GM18519 (cell line): ENCODE measurements around the gene LYL1.

Experiments used
- ATAC-seq: cut with Tn5 transposase; IDR thresholded peaks from one replicate; pipeline ENCODE4 v1.9.1; 2021; ENCODE audit warnings: mild to moderate bottlenecking, moderate library complexity; ENCODE audit not compliant: unreplicated experiment, low FRiP score

LYL1 gene

GRCh38 chr19:13078897-13079541, 23.6 kb downstream of the LYL1 start:
- no peak for ATAC-seq

DNA sequence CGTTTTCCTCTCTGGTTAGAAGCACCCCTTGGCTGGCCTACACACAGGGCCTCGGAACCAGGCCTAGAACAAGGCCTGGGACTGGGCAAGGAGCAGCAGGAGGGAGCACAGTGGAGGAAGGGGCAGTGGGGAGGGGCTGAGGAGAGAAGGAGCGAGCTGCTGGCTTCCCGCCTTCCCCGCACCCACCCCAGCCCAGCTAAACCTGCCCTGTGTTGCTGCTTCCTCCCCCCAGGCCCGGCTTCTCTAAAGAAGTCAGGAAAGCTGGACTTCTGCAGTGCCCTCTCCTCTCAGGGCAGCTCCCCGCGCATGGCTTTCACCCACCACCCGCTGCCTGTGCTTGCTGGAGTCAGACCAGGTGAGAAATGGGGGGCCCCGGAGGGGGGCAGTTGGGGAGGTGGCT, 24.3 kb downstream of the LYL1 start:
- no peak for ATAC-seq

GRCh38 chr19:13077240-13077639, 25.4 kb downstream of the LYL1 start:
- ATAC-seq = no peak

GRCh38 chr19:13076787-13077186, 25.9 kb downstream of the LYL1 start:
- no peak for ATAC-seq

- ATAC-seq = no peak
Measured at GRCh38 chr19:13076320-13076719, 26.3 kb downstream of the LYL1 start.

GRCh38 chr19:13074378-13074777, 28.3 kb downstream of the LYL1 start:
- ATAC-seq = no peak

DNA sequence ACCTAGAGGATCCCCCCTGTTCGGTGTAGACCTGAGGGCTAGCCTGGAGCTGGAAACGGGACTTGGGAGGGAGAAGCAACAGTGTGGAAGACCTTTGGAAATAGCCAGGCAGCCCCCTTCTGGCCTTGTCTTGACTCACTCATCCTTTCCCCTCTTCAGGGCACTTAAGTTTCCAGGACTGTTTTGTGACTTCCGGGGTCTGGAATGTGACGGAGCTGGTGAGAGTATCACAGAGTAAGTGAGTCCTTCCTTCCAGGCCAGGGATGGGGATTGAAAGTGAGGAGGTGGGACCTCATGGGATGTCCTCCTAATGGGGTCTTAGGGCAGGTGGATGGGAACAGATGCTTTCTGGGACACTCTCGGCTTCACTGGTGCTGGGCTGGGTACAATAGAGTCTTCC, 29.4 kb downstream of the LYL1 start:
- no peak for ATAC-seq

DNA sequence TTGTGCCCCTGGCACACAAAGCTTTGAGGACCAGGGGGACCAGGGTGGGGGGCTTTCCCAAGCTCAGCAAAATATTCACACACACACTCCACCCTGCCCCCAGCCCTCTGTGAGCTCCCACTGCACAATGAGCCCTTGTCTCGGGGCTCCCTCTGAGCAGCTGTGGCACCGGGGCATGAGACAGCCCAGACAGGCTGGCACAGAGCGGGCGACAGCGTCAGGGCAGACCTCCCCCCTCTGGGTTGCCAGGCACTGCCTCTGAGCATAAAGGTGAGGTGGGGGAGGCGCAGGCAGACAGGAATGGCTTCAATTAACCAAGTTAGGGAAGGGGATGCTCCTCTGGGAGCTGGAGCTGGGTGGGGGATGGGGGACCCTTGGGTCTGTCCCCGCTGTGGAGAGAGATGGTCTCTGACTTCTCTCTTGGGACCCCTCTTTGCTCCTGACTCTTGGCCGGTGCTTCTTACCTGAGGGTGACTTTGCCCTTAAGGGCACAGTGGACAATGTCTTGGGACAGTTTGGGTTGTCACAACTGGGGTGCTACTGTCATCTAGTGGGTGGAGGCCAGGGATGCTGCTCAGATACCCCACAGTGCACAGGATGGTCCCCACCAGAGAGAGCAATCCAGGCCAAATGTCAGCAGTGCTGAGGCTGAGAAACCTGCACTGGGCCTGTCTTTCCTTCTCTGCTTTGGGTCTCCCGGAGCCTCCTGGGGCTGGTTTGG, 30.3 kb downstream of the LYL1 start:
- ATAC-seq = no peak

DNA sequence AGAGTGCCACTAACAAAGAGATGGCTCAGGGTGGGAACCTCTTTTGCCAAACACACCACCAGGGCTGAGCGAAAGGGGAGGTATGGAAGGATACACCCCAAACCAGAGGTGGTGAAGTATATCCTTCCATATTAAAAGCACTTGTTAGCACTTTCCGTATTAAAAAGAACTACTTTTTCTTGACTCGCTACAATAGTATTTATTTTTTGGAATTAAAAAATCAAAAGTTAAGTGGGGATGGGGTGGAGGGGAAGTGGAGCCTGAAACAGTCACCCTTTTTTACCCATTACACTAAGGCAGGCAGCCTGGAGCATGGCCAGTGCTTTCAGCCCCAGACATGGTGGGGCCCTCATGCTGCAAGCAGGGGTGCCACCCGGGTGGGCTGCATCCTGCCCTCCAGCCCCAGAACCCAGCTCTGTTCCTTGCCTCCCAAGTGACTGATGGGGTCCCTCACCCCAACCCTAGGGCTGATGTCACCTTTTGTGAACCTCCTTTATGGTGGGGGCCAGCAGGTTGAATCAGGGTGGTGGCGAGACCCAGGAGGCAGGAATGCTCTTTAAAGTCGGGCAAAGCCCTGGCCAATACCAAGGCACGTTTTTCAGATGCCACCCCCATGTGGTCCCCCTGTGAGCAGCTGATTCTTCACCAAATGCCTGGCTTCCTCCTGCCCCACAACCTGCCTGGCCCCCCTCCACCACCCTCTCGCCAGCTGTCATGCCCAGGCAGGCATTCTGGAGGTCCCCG, 31.0 kb downstream of the LYL1 start:
- no peak for ATAC-seq

- no peak for ATAC-seq
Measured at GRCh38 chr19:13070425-13071140, 32.1 kb downstream of the LYL1 start.

DNA sequence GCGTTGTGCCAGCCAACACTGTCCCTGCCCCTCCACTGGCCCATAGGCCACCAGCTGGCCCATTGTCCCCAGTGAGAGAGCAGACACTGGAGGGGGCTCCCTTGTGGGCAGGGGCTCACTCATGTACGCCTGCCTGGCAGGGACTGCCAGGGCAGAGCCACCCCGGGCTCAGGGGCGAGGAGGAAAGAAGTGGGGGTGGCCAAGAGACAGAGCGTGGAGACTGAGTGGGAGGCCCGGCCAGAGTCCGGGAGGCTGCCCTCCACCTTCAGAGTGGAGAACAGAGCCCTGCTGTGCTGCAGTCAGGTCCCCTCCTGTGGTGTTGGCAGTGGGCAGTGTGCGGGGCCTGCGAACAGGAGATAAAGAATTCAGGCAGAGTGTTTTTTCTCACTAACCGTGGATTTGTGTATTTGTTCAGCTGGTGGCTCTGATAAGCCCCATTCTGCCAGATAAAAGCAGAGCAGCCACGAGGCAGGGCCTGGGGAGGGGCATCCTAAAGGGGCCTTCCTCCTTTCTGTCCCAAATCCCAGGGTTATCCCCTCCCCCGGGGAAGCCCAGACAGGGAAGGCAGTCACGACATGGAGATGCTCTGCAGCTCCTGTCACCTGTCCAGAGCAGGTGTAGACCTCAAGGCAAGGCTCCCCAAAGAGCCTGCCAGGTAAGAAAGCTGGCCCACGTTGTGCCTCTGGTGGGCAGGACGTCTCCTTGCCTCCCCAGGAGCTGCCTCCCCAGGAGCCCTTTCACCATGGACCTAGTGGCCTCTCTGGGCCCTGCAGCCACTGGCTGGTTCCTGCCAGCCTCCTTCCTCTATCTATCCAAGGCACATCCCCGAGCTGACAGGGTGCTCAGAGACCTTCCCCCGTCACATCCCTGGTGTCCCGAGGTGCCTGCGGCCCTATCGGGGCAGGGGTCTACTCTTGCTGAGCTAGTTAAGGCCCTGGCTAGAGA, 33.0 kb downstream of the LYL1 start:
- no peak for ATAC-seq

GRCh38 chr19:13068085-13068846, 34.4 kb downstream of the LYL1 start:
- ATAC-seq = no peak

DNA sequence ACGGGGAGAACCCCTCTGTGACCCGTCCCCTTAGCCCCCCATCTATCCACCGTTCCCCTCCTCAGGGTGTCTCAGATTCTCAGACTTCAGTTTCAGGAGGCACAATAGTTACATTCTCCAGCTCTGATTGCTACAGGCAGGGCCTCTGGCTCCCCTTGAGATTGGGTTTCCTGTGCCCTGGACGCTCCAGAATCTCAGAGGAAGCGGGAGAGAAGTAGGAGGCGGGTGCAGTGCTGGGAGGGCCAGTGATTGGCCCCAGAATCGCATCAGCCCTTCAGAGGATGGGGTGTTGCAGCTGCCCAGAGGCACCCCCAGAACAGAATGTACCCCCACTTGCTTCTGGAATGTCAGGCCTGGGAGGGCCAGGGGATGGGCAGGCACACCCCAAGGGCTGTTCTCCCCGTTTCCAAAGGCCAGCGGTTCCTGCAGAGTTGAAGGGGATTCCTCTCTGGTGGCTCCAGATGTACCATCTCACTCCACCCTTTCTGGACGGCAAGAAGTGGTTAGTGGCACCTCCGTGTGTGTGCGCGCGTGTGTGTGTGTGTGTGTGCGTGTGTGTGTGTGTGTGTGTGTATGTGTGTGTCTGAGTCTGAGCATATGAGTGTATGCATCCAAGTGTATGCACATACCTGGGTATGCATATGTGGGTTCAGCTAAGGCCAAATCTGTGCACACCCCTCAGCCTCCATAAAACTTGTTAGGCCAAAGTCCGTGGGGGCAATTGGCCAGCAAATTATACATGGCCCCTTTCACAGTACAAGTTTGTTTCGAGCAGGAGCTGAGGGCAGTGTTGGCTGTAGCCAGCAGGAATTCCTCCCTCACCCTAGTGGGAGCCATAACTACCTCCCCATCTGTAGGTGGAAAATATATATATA, 35.5 kb downstream of the LYL1 start:
- no peak for ATAC-seq

GRCh38 chr19:13066226-13066625, 36.4 kb downstream of the LYL1 start:
- no peak for ATAC-seq

- no peak for ATAC-seq
Measured at GRCh38 chr19:13064092-13064489, 38.6 kb downstream of the LYL1 start.

DNA sequence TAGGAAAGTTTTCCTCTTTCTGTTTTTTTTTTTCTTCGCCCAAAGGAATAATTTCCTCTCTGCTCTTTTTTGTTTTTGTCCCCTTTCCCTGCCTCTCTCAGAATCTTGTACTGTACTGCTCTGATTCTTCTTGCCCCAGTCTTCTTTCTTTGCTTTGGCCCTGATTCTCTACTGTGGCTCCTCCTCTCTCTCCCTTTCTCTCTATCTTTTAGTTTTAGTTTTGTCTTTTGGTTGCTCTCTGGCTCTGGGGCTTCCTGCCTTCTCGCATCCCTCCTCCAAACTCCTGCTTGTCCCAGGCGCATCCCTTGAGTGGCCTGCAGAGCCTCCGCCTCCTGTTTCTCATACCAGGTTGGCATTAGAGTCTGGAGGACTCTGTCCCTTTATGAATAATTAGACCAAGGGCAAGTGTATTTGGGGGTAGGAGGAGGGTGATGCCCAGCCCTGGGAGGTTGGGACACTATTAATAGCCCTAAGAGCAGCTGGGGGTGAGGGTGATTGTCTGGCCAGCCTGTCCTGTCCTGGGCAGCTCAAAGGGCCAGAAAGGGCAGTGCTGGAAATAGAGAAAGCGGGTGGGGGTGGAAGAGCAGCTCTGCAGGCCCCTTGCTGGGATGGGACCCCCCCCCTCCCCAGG, 39.1 kb downstream of the LYL1 start:
- ATAC-seq = no peak

DNA sequence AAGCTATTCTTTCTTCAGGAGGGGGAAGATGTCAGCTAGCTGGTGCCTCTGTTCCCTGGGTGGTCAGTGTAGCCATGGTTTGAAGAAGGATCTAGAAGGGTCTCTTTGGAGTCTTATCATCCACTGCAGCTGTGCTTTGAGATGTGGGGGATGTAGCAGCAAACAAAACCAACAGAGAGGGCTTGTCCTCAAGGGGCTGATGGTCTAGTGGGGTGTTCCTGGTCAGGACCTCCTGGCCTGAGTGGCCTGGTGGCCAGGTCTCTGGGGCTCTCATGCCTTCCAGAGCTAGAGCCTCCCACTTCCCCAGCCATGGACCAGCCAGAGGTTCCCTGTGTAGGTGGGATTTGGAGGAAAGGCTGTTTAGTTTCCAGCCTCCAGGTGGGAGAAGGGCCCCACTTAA, 40.3 kb downstream of the LYL1 start:
- ATAC-seq = no peak
